Measurements from ENCODE around the gene BMI1.

Gene BMI1

DNA sequence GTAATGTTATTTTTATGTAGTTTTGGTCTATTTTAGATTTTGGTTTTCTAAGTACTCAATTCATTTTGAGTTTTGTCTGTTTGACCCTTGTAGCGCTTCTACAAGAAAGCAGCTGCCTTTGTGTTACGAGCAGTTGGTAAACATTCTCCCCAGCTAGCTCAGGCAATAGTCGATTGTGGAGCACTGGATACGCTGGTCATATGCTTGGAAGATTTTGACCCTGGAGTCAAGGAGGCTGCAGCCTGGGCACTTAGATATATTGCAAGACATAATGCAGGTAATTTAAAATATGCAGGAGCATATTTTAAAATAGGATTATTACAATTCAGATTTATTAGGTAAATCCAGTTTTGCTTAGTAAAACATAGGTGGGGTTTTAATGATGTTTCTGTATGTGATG is 47.5 kb downstream of the BMI1 start:
- no peaks in the 10 kb centered on the region for H4K20me1 ChIP-seq (ENCODE audit: insufficient read depth, low read length)
- H3K36me3 ChIP-seq (replicated peaks; ENCODE audit: insufficient read depth, low read length) = no peaks in the 10 kb centered on the region
- no peak overlapping the region for H3K4me2 ChIP-seq (ENCODE audit: low read depth, low read length)
- TF ChIP-seq, protein P1, sequence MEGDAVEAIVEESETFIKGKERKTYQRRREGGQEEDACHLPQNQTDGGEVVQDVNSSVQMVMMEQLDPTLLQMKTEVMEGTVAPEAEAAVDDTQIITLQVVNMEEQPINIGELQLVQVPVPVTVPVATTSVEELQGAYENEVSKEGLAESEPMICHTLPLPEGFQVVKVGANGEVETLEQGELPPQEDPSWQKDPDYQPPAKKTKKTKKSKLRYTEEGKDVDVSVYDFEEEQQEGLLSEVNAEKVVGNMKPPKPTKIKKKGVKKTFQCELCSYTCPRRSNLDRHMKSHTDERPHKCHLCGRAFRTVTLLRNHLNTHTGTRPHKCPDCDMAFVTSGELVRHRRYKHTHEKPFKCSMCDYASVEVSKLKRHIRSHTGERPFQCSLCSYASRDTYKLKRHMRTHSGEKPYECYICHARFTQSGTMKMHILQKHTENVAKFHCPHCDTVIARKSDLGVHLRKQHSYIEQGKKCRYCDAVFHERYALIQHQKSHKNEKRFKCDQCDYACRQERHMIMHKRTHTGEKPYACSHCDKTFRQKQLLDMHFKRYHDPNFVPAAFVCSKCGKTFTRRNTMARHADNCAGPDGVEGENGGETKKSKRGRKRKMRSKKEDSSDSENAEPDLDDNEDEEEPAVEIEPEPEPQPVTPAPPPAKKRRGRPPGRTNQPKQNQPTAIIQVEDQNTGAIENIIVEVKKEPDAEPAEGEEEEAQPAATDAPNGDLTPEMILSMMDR (IDR thresholded peaks at IDR 0.05; ENCODE audit: low read length) = no peak
- TF ChIP-seq EZH2phosphoT487 (IDR thresholded peaks at IDR 0.05; ENCODE audit: low read length) = no peak
- TF ChIP-seq EZH2 (optimal IDR thresholded peaks at IDR 0.05; ENCODE audit: low read depth, low read length) = no peak
- H2AFZ ChIP-seq (ENCODE audit: low read length) = no peak overlapping the region
- H3K79me2 ChIP-seq (ENCODE audit: low read length) = no peaks in the 10 kb centered on the region
- no peak overlapping the region for H3K27ac ChIP-seq (ENCODE audit: low read length)
- H3K9me2 ChIP-seq (replicated peaks; ENCODE audit: insufficient read depth, low read length) = no peaks in the 10 kb centered on the region
- H3K9me3 ChIP-seq (replicated peaks; ENCODE audit: insufficient read depth, low read length) = no peaks in the 10 kb centered on the region
- H3K4me1 ChIP-seq (ENCODE audit: low read length) = peaks cover 36% of the 10 kb centered on the region
- no peaks in the 10 kb centered on the region for H3F3A ChIP-seq (ENCODE audit: insufficient read depth, low read length)
- no peaks in the 10 kb centered on the region for H3K27me3 ChIP-seq (replicated peaks; ENCODE audit: insufficient read depth, low read length)
- H3K9ac ChIP-seq (ENCODE audit: low read length) = no peak overlapping the region
- no peak for DNase-seq
- H3K4me3 ChIP-seq (ENCODE audit: low read length) = no peak overlapping the region

GRCh38 chr10:22368981-22369380 is 48.1 kb downstream of the BMI1 start:
- Histone ChIP-seq H2AFZ (ENCODE audit: low read length) (no peak overlapping the region), H3K9ac (ENCODE audit: low read length) (no peak overlapping the region), H3K4me1 (ENCODE audit: low read length) (peaks cover 36% of the 10 kb centered on the region), H3K27ac (ENCODE audit: low read length) (no peak overlapping the region), H3F3A (ENCODE audit: insufficient read depth, low read length) (no peaks in the 10 kb centered on the region), H3K36me3 (replicated peaks; ENCODE audit: insufficient read depth, low read length) (no peaks in the 10 kb centered on the region), H4K20me1 (ENCODE audit: insufficient read depth, low read length) (no peaks in the 10 kb centered on the region), H3K27me3 (replicated peaks; ENCODE audit: insufficient read depth, low read length) (no peaks in the 10 kb centered on the region), H3K4me3 (ENCODE audit: low read length) (no peak overlapping the region), H3K4me2 (ENCODE audit: low read depth, low read length) (no peak overlapping the region), H3K79me2 (ENCODE audit: low read length) (no peaks in the 10 kb centered on the region), H3K9me3 (replicated peaks; ENCODE audit: insufficient read depth, low read length) (no peaks in the 10 kb centered on the region), H3K9me2 (replicated peaks; ENCODE audit: insufficient read depth, low read length) (no peaks in the 10 kb centered on the region)
- no peak for DNase-seq
- no peak for TF ChIP-seq EZH2phosphoT487 (IDR thresholded peaks at IDR 0.05; ENCODE audit: low read length)
- TF ChIP-seq EZH2 (optimal IDR thresholded peaks at IDR 0.05; ENCODE audit: low read depth, low read length) = no peak
- TF ChIP-seq, protein P1 (IDR thresholded peaks at IDR 0.05; ENCODE audit: low read length) = no peak

DNA sequence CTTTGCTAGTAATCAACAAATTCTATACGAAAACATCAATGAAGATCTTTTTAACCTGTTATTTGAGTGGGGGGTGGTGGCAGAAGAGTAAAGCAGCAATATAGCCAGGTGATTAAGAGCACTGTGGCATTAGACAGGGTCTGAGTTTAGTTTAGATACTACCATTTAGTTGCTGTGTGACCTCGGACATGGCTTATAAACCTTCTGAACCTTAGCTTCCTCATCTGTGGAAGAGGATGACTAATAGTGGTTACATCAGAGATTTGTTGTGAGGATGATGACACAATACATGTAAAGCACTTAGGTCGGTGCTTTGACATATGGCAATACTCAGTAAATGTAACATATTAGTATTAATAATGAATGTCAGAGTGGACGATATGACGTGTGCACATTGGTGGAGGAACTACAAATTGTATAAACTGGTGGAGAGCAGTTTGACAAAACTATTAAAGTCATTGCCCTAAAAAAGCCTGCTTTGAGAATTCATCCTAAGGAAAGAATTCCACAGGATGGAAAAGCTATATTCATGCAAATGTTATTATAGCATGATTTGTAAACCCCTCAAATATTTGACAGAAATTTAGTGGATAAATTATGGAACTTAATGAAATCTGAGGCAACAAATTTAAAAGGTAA is 48.7 kb downstream of the BMI1 start:
- TF ChIP-seq EZH2 (optimal IDR thresholded peaks at IDR 0.05; ENCODE audit: low read depth, low read length) (no peak), EZH2phosphoT487 (IDR thresholded peaks at IDR 0.05; ENCODE audit: low read length) (no peak)
- TF ChIP-seq, protein P1 (IDR thresholded peaks at IDR 0.05; ENCODE audit: low read length) = no peak
- no peaks in the 10 kb centered on the region for H3K9me3 ChIP-seq (replicated peaks; ENCODE audit: insufficient read depth, low read length)
- peaks cover 36% of the 10 kb centered on the region for H3K4me1 ChIP-seq (ENCODE audit: low read length)
- no peak overlapping the region for H2AFZ ChIP-seq (ENCODE audit: low read length)
- no peak for DNase-seq
- H3F3A ChIP-seq (ENCODE audit: insufficient read depth, low read length) = no peaks in the 10 kb centered on the region
- H3K4me3 ChIP-seq (ENCODE audit: low read length) = no peak overlapping the region
- H3K4me2 ChIP-seq (ENCODE audit: low read depth, low read length) = no peak overlapping the region
- no peak overlapping the region for H3K9ac ChIP-seq (ENCODE audit: low read length)
- no peaks in the 10 kb centered on the region for H3K27me3 ChIP-seq (replicated peaks; ENCODE audit: insufficient read depth, low read length)
- no peaks in the 10 kb centered on the region for H4K20me1 ChIP-seq (ENCODE audit: insufficient read depth, low read length)
- H3K9me2 ChIP-seq (replicated peaks; ENCODE audit: insufficient read depth, low read length) = no peaks in the 10 kb centered on the region
- H3K27ac ChIP-seq (ENCODE audit: low read length) = no peak overlapping the region
- no peaks in the 10 kb centered on the region for H3K79me2 ChIP-seq (ENCODE audit: low read length)
- no peaks in the 10 kb centered on the region for H3K36me3 ChIP-seq (replicated peaks; ENCODE audit: insufficient read depth, low read length)

All from MM.1S (cell line).